ENCODE data around the gene METTL8. TPM values are rescaled to one million over a fixed set of nuclear protein-coding genes. Genes with fewer than 3 reads are reported as not detected.
"Not testable (repeated sequence)": the region's sequence is repeated elsewhere in the genome, so short reads cannot be mapped to it uniquely, and the experiment has no call there.

The METTL8 gene
- total RNA-seq, 1 donor from 2014 or later = 8.7 TPM

DNA sequence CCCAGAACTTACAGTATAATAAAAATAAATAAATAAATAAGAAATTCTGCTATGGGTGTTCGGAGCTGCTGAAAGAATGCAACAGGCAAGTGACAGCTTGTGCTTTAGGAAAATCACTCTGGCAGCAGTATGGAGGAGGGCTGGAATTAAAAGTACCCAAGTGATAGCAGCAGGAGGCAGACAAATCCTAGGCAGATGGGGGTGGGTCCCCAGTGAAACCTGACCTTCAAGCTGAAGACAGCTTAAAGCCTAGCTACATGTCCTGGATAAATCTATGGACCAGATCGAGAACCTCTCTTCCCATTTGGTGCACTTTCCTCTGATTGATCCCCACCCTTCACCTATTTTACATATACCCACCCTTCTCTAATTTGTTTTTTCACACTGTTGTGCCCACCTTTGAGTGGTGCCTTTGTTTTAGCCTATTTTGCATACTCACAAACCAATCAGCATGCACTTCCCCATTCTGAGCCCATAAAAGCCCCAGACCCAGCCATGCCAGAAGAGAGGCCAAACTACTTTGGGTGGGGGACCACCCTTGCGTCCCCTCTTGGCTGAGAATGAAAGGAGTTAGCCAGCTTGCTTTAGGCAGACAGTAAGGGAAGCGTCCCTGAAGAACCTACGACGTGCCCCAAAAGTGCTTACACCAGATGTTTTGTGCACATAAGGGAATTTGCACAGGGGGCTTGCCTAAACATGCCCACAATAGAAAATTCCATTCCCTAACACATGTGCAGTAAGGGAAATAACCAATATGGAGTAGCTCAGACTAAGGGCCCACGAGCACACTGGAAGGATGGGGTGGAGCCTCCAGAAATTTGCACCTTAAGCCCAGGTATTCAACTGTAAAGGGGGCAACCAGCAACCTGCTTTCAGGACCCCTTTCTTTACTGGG, 3.0 kb downstream of the METTL8 start:
- DNase-seq (ENCODE audit: low read depth in 2 of 2) = no peak

DNA sequence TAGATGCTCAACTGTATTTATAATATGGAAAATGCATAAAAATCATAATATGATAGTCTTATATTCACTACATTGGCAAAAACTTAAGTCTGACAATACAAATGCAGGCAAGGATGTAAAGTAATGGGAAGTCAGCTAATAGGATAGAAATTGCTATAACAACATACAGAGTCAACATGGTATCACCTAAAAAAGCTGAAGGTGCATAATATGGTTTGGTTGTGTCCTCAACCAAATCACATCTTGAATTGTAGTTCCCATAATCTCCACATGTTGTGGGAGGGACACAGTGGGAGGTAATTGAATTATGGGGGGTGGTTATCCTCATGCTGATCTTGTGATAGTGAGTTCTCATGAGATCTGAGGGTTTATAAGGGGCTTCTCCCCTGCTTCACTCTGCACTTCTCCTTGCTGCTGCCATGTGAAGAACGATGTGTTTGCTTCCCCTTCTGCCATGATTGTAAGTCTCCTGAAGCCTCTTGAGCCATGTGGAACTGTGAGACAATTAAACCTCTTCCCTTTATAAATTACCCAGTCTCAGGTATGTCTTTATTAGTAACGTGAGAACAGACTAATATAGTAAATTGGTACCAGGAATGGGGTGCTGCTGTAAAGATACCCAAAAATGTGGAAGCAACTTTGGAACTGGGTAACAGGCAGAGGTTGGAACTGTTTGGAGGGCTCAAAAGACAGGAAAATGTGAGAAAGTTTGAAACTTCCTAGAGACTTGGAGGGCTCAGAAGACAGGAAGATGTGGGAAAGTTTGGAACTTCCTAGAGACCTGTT, 10.9 kb downstream of the METTL8 start:
- not testable (repeated sequence) for DNase-seq (ENCODE audit: low read depth in 2 of 2)

DNA sequence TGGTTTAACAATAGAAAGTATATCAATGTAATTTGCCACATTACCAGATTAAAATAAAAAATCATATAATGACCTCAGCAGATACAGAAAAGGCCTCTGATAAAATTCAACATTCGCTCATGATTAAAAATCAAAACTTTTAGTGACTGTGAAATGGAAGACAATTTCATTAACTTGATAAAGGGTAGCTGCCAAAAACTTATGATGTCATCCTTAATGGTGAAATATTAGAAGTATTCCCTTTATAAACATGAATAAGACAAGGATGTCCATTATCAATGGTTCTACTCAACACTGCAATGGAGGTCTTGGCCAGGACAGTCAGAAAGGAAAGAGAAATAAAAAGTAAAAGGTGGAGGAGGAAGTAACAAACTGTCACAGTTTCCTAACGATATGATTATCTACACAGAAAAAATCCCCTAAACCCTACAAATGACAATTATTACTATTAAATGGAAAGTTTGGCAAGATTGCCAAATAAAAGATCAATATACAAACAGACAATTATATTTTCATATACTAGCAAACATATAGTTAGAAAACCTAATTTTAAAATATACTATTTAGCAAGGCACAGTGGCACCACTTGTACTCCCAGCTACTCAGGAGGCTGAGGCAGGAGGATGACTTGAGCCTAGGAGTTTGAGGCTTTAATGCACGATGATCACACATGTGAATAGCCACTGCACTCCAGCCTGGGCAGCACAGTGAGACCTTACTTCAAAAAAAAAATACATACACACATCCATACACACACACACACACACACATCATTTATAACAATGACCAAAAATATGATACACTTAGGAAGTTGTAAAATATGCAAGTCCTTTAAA, 12.8 kb downstream of the METTL8 start:
- no peak for DNase-seq (ENCODE audit: low read depth in 2 of 2)

DNA sequence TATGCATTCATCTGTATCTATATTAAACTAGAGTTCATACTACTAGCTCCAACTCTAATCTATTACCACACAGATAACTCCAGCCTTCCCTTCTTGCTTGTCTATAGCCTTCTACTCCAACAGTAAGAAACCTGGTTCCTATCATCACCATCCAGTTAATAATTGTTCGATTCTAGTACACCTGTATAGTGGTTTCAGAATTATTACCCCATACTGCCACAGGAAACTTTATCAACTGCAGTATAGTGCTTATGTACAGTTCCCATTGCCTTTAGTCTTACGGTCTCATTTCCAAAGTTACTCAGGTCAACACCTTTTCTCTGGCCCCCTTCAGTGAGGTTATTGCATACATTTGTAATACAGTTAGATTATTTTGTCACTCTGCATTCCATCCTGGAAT, 14.5 kb downstream of the METTL8 start:
- DNase-seq (ENCODE audit: low read depth in 2 of 2) = no peak

DNA sequence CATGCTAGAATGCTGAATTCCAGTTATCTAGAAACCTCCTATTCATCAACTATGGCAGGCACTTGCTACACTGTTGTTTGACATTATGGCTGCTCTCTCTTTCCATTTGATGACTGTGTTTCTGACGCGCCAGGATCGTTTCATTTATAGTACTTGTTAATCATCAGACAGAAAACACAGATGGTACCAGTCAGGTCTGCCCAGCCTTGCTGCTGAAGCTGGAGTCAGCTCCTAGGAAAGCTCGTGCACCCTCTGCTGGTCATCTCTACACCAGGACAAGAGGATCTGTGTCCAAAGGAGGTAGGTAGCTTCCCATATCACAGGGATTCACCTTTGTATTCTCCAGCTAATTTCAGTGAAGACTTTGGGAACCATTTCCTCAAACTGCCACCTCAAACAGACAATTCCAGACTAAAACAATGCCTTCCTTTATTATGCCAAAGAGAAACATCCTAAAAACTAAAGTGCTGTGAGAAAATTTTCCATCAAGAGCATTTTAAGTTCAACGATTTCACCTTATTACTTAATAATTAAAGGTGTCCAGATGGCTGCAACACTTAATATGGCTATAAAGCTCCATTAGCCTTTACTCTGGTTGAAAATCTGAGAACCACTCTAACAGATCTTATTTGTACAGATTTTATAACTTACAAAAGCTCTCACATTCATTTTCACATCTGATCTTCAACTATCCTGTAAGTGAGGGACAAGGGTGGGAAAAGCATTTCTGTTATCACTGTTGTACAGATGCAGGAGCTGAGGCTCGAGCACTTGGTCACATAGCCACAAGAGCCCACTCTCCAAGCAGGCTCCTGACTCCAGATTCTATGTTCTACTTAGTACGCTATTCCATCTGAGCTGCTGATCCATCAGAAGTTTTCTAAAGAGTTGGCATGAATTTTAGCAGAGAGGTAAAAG, 17.5 kb downstream of the METTL8 start:
- DNase-seq (ENCODE audit: low read depth in 2 of 2) = peak; percentile 97

DNA sequence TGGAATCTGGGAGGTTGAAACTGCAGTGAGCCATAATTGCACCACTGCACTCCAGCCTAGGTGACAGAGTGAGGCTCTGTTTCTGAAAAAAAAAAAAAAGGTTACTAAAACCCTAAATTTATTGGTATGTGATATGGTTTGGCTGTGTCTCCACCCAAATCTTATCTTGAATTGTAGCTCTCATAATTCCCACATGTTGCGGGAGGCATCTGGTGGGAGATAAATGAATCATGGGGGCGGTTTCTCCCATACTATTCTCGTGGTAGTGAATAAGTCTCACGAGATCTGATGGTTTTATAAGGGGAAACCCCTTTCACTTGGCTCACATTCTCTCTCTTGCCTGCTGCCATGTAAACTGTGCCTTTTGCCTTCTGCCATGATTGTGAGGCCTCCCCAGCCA, 19.1 kb downstream of the METTL8 start:
- not testable (repeated sequence) for DNase-seq (ENCODE audit: low read depth in 2 of 2)

DNA sequence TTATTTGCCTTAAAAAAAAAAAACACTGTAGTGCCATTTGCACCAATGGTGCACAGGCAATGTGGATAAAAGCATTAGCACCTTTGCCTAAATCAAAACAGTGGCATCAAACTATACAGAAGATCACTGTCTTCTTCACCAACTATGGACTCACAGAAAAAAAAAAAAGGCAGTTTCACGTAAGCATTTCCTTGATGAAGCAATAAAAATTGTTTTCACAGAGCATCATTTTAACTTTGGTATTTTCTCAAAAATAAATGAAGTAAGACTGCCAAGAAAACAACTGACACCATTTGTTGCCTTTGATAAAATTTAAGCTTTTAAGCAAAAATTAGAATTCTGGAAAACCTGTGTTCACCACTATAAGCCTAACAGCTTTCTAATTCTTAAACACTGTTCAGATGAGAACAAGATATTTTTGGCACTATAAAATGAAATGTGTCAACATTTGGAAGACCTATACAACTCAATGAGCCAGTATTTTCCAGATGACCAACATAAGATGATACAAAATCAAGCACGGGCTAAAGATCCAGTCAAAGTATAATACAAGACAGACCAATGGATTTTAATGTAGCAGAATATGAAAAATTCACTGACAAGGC, 21.1 kb downstream of the METTL8 start:
- peak in 1 of 2 donors; percentile 11 for DNase-seq (ENCODE audit: low read depth in 2 of 2)

DNA sequence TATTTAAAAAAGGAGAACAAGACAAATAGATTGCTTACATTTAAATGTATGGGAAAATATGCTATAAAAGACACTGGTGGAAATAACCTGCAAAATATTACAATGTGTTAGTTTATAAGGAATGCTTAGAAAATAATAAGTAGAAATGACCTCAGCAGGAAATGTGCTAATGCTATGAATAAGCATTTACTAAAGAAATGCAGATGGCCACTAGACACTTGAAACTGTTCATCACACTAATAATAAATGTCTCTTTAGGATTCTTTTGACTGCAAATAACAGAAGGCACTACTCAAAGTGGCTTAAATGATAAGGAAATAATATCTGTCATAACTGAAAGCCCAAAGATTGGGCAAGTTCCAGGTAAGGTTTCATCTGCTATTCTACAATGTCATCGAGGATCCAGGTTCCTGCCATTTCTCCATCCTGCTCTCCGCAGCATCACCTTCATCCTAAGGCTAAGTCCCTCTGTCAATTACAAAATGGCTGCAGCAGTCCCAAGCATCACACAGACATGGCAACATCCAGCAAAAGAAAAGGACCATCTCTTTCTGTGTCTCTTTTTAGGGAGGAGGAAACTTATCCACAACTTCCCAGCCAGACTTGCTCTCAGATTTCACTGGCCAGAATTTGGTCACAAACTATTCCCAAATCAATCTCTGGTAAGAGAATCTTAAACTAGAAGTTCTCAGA, 21.9 kb downstream of the METTL8 start:
- DNase-seq (ENCODE audit: low read depth in 2 of 2) = peak in 1 of 2 donors; percentile 77

DNA sequence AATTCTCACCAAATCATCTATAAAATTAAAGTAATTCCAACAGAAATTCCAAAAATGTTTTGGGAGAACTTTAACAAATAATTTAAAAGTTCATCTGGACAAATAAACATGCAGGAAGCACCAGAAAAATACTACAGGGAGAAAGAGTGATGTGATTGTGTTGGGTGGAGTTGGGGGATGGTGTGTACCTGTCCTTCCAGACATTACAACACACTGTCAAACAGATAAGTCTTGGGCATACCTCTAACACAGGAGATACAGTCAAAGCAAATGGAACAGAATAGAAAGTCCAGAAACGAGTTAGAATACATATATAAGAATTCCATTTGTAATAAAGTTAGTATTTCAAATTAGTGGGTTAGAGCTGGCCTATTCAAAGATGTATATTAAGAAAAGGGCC, 22.6 kb downstream of the METTL8 start:
- DNase-seq (ENCODE audit: low read depth in 2 of 2) = no peak

DNA sequence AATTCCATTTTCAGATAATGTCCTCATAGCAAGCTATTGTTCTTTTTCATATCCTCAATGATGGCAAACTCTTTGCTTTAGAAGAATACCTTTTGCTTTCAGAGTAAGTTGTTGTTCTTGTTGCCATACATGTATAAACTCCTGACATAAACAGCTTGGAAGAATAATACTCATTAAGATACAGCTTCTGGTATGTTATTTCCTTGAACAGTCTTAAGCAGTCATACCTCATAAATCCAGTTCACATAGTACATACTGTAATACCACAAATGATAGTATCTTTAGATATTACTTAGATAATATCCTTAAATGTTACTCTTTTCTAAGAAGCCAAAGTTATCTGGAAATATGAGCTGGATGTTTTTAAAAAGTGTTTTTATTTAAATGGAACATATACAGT, 23.2 kb downstream of the METTL8 start:
- DNase-seq (ENCODE audit: low read depth in 2 of 2) = peak in 1 of 2 donors; percentile 17

DNA sequence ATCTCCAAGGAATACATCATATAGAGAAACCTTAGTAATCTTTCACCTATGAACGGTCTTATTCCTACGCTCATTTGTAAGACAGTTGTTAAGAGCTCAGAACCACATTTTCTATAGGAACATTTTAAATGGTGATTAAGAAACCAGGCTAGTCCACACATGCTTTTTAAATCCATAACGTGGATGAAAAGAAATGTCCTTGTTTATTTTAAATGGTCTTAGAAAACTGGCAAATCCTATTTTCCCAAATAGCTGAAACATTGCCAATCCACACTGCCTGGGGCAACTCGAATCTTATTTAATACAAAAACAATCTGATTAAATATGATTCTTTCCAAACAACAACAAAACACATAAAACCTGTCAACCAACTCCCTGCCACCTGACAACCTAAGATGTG, 23.7 kb downstream of the METTL8 start:
- DNase-seq (ENCODE audit: low read depth in 2 of 2) = no peak

DNA sequence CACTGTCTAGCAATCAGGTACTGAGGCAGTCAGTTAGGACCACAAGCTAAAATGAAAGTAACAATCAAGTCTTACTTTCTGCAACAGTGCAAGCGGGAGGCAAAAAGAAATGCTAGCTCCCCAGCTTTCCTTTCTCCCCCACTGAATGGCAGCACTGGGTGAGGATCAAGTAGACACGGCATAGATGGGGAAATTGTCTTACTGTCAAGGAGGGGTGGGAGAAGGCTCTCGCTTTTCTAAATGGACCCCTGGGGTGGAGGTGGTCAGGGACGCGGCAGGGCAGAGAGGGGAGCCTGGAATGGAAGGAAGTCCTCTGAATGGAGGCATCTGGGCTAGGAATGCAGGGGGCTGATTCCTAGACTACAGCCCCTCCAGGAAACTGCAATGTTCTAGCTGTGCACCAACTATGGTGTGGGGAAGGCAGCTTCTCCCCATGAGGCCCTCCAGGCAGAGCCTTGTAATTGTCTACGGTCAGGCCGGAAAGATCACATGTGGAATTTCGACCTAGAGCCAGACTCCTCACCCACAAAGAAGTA, 24.3 kb downstream of the METTL8 start:
- DNase-seq (ENCODE audit: low read depth in 2 of 2) = no peak

DNA sequence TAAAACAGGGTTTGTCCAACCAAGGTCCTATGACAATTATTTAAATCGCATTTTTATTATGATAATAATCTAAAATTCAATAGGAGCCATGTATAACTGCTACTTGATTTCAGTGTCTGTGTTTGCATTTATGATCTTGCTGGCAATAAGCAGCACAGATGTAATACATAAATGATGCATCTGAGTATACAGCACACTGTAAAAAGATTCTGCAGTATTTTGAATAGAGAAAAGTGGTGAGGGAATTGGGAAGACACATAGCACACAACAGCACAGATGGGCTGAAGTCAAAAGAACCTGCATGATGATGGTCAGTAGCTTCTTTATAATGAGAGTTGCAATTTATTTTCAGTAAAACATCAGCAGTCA, 26.1 kb downstream of the METTL8 start:
- no peak for DNase-seq (ENCODE audit: low read depth in 2 of 2)

DNA sequence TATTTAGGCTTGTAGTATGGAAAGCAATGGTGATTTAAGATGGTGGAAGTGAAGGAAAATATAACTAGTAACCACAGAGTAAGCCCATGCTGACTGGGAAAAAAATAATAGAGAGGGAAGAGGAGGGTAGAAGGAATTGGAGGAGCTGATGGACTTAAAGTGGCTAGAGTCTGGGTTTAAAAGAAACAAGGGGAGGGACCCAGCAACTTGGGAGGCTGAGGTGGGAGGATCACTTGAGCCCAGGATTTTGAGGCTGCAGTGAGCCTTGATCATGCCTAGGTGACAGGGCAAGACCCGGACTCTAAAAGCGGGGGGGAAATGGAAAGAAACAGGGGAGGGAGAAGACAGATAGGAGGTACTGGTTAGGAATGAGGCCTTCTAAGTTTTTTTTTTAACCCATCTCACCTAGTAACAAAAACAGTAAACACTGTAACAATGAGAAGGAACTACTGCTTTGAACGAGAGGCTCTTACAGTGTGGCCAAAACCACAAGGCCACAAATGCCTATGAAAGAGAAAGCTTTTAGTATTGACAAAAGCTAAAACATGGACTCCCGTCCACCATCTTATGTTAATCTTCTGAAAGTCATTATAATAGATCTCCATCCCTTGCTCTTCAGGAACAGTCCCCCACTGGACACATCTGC, 26.6 kb downstream of the METTL8 start:
- no peak for DNase-seq (ENCODE audit: low read depth in 2 of 2)

DNA sequence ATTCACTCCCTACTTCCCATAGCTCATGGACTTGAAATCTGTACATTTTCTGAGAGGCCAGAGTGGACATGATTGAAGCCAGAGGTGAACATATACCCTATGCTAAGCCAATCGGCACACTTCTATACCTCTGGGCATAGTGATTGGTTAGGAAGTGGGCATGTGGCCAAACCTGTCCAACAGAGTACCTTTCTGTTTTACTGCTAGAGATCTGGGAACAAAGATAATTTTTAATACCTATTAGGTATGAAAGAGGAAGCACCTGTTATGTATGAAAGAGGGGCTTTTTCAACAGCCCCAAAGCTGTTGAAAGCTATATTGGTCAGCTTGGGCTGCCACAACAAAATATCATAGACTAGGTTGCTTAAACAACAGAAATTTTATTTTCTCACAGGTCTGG, 27.7 kb downstream of the METTL8 start:
- no peak for DNase-seq (ENCODE audit: low read depth in 2 of 2)

DNA sequence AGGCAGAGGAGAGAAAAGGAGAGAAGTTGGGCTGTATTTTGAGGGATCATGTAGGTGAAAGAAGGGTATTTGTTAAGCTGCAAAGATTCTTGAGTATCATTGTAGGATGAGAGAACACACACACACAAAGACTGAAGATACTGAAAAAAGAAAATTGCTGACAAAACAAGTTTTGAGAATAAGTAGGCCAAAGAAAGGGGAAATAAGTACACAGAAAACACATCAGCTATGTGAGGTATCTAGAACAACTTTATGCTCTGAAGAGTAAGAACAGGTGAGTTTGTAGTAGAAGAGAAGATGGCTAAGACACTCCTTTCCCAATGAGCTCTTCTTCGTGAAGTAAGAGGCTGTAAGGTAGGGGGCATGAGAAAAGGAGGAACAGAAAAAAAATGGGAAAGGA, 28.2 kb downstream of the METTL8 start:
- no peak for DNase-seq (ENCODE audit: low read depth in 2 of 2)

DNA sequence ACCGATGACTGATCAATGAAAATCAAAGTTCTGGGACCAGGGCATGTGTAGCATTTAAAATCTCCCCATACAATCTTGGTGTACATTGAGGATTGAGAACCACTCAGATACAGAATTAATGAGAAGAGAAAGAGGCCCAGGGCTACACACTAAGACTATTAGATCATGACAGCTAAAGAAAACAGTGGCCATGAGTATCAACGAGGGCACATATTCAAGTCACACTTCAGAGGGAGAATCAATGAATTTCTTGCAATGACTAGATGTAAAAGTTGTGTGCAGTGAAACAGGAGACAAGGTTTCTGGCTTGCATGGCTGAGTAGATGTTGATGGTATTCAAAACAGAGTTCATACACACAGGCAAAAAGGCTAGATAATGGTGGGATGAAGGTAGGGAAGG, 29.1 kb downstream of the METTL8 start:
- DNase-seq (ENCODE audit: low read depth in 2 of 2) = no peak

DNA sequence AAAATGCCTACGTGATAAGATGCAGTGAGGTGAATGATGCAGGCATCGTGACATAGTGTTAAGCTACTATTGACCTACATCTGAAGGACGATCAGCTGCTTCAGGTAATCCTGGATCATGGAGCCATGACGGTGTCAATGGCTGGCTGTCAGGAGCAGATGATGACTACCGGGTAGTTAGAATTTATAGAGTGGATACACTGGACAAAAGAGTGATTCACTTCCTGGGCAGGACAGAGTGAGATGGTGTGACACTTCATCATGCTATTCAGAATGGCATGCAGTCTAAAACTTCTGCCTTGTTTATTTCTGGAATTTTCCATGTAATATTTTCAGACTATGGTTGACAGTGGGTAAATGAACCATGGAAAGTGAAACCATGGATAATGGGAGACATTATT, 29.5 kb downstream of the METTL8 start:
- DNase-seq (ENCODE audit: low read depth in 2 of 2) = peak; percentile 91 to 93
